ENCODE measurements around the gene KANK4. TPM values are rescaled to one million over a fixed set of nuclear protein-coding genes. Genes with fewer than 3 reads are reported as not detected.

Gene KANK4

Small RNA genes lying within 50 kb of the gene (small RNA-seq; reads per million reads assigned to genes)
- not detected for gene RNU6-371P
